HUES48 (cell line): ENCODE data around the gene USP24.

Source experiments
- H3K27ac ChIP-seq: one replicate; pipeline ENCODE4 v1.7.0; 2013; ENCODE audit warnings: low read depth, low read length, inconsistent platforms
- H3K27me3 ChIP-seq: 2 replicates; pipeline ENCODE4 v1.6.1; 2013; ENCODE audit warnings: mild to moderate bottlenecking, low read length; ENCODE audit not compliant: control insufficient read depth, insufficient read depth
- H3K36me3 ChIP-seq: 2 replicates; pipeline ENCODE4 v1.6.1; 2013; ENCODE audit warnings: low read length; ENCODE audit not compliant: control insufficient read depth, insufficient read depth
- H3K4me1 ChIP-seq: 2 replicates; pipeline ENCODE4 v1.6.1; 2013; ENCODE audit warnings: mild to moderate bottlenecking, low read length; ENCODE audit not compliant: control insufficient read depth, insufficient read depth
- H3K4me3 ChIP-seq: 2 replicates; pipeline ENCODE4 v1.5.1; 2013; ENCODE audit warnings: mild to moderate bottlenecking, low read depth, low read length
- H3K9ac ChIP-seq: 2 replicates; pipeline ENCODE4 v1.6.1; 2013; ENCODE audit warnings: mild to moderate bottlenecking, low read depth, low read length, moderate library complexity
- H3K9me3 ChIP-seq: 2 replicates; pipeline ENCODE4 v1.6.1; 2013; ENCODE audit warnings: low read length; ENCODE audit not compliant: control insufficient read depth, insufficient read depth

USP24 gene

GRCh38 chr1:55140546-55140983 is 74.6 kb downstream of the USP24 start:
- Histone ChIP-seq H3K27ac (peak overlapping the region; percentile 36), H3K9ac (no peak overlapping the region), H3K9me3 (no peaks in the 10 kb centered on the region), H3K4me1 (peaks cover 3% of the 10 kb centered on the region; the same call in 1 of the 2 replicates), H3K36me3 (peaks cover 88% of the 10 kb centered on the region), H3K27me3 (no peaks in the 10 kb centered on the region), H3K4me3 (no peak overlapping the region)

DNA sequence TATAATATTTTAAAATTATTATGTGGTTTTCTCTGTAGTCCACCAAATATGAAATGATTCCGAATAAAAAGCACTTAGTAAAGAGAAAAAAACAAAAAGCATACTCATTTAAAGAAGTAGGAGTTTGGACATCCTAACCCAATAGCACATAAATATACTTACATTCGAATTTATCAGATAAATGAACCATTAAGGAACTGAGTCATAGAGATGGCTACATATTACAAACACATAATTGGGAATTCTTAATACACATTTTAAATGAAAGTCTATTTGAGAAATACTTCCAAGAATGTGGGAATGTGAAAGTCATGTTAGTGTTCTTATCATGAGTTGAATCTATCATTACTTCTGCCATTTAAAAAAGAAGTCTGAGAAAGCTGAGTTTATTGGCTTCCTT is 75.0 kb downstream of the USP24 start:
- H3K27ac ChIP-seq = peak overlapping the region; percentile 36
- H3K27me3 ChIP-seq = no peaks in the 10 kb centered on the region
- H3K9me3 ChIP-seq = no peaks in the 10 kb centered on the region
- H3K9ac ChIP-seq = no peak overlapping the region
- no peak overlapping the region for H3K4me3 ChIP-seq
- peaks cover 3% of the 10 kb centered on the region; the same call in 1 of the 2 replicates for H3K4me1 ChIP-seq
- peaks cover 88% of the 10 kb centered on the region for H3K36me3 ChIP-seq

- Histone ChIP-seq H3K36me3 (peaks cover 96% of the 10 kb centered on the region), H3K9me3 (no peaks in the 10 kb centered on the region), H3K27me3 (no peaks in the 10 kb centered on the region), H3K27ac (no peak overlapping the region), H3K9ac (no peak overlapping the region), H3K4me1 (peaks cover 3% of the 10 kb centered on the region; the same call in 1 of the 2 replicates), H3K4me3 (no peak overlapping the region)
Observed at GRCh38 chr1:55138823-55139222, 76.3 kb downstream of the USP24 start.

DNA sequence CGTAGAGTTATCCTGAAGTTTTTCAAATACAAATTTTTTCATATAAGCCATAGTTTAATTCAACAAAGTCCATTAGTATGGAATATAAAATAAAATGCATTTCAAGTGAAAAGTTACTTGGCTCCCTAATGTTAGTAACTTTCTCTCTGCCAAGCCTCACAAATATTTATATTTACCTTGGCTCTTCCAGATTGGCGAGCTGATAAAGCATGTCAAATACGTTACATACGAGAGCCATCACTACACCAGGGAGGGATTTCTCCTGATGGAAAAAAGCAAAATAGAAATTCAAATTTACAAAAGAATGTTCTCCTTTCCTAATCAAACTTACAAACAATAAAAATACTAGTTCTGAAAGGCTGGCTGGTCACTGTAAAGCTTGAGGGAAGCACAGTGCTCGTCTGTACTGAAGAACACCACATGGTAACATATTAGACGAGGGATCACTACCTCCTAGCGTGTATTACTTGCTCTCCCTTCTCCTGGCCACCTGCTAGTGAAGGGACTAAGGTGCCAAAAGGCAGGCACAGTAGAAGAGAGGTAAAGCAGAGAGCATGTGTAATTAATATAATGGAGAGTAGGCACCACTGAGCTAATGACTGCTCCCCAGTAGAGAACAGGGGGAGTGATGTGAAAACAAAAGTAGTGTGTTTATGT is 80.9 kb downstream of the USP24 start:
- H3K27me3 ChIP-seq = no peaks in the 10 kb centered on the region
- H3K4me3 ChIP-seq = no peak overlapping the region
- no peak overlapping the region for H3K9ac ChIP-seq
- H3K27ac ChIP-seq = no peak overlapping the region
- peaks cover 100% of the 10 kb centered on the region for H3K36me3 ChIP-seq
- no peaks in the 10 kb centered on the region for H3K4me1 ChIP-seq
- no peaks in the 10 kb centered on the region for H3K9me3 ChIP-seq

GRCh38 chr1:55131801-55132200 is 83.4 kb downstream of the USP24 start:
- Histone ChIP-seq H3K27ac (no peak overlapping the region), H3K4me1 (no peaks in the 10 kb centered on the region), H3K27me3 (no peaks in the 10 kb centered on the region), H3K4me3 (no peak overlapping the region), H3K9ac (no peak overlapping the region), H3K36me3 (peaks cover 93% of the 10 kb centered on the region), H3K9me3 (no peaks in the 10 kb centered on the region)

- Histone ChIP-seq H3K9me3 (no peaks in the 10 kb centered on the region), H3K36me3 (peaks cover 93% of the 10 kb centered on the region), H3K27ac (no peak overlapping the region)
Observed at GRCh38 chr1:55131218-55131617, 83.9 kb downstream of the USP24 start.

DNA sequence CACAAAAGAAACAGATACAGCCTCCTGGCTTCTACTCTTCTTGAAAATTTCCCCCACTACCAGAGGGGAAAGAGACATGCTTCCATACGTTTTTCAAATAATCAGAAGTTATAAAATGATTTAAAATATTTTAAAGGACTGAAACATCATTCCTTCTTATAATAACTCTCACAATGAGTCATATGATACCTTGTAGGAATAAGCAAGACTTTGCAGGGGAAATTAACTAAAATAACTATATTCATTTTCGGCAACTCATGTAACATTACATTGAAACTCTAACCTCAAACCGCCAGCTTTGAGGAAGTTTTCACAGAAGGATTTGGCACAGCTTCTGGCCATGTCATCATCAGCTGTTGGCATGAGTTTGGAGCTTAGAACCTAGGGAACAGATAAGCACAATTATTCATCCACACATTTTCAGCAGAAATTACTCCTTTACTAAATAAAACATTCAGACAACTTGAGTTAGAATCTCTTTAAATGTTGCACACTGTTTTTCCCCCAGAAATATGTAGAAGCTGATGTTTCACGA is 85.9 kb downstream of the USP24 start:
- Histone ChIP-seq H3K9me3 (no peaks in the 10 kb centered on the region), H3K9ac (no peak overlapping the region), H3K4me3 (no peak overlapping the region), H3K27me3 (no peaks in the 10 kb centered on the region), H3K27ac (no peak overlapping the region), H3K36me3 (peaks cover 91% of the 10 kb centered on the region), H3K4me1 (no peaks in the 10 kb centered on the region)

More at GRCh38 chr1:55131218-55131617, 83.9 kb downstream of the USP24 start:
- no peak overlapping the region for H3K9ac ChIP-seq
- H3K4me3 ChIP-seq = no peak overlapping the region
- H3K27me3 ChIP-seq = no peaks in the 10 kb centered on the region
- H3K4me1 ChIP-seq = no peaks in the 10 kb centered on the region

DNA sequence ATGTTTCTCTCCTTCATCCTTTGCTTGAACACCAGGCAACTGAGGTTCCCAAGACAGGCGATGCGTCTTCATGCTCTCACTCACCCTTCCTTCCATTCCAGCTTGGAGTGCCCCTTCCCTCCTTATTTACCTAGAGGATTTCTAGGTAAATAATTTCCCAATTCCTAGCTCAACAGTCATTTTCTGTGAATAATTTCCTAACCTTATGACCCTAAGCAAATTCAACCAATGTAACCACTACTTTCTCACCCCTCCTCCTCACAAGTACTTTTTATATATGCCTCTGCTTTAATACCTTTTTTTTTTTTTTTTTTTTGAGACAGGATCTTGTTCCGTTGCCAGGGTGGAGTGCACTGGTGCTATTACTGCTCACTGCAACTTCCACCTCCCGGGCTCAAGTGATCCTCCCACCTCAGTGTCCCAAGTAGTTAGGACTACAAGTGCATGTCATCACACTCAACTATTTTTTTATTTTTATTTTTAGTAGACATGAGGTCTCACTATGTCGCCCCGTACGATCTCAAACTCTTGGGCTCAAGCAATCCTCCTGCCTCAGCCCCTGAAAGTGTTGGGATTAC is 86.7 kb downstream of the USP24 start:
- Histone ChIP-seq H3K9ac (no peak overlapping the region), H3K4me3 (no peak overlapping the region), H3K36me3 (peaks cover 91% of the 10 kb centered on the region)

GRCh38 chr1:55127827-55128343 is 87.3 kb downstream of the USP24 start:
- H3K4me1 ChIP-seq = no peaks in the 10 kb centered on the region
- H3K27ac ChIP-seq = no peak overlapping the region
- no peaks in the 10 kb centered on the region for H3K27me3 ChIP-seq
- no peak overlapping the region for H3K9ac ChIP-seq
- no peak overlapping the region for H3K4me3 ChIP-seq
- H3K36me3 ChIP-seq = peaks cover 91% of the 10 kb centered on the region
- no peaks in the 10 kb centered on the region for H3K9me3 ChIP-seq

More for the DNA sequence above, 86.7 kb downstream of the USP24 start:
- Histone ChIP-seq H3K9me3 (no peaks in the 10 kb centered on the region), H3K4me1 (no peaks in the 10 kb centered on the region), H3K27ac (no peak overlapping the region), H3K27me3 (no peaks in the 10 kb centered on the region)

GRCh38 chr1:55124470-55124869 is 90.7 kb downstream of the USP24 start:
- Histone ChIP-seq H3K36me3 (peaks cover 91% of the 10 kb centered on the region), H3K4me1 (no peaks in the 10 kb centered on the region)

DNA sequence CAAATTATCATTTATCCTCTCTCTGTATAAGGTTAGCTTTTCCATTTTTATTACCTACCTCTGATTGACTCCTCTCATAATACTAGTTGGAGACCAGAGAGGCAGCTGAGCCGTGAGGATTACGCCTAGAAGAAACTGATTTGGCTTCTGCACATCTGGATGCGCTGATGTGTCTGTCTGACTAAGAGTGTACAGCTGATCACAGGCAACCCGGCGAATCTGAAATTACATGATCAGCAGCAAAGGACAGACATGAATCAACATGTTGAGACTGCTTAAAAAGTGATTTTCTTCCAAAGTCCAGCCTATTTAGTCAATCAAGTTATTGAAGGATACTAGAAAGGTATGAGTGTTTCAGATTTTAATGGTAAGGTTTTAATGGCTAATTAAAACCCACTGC is 94.6 kb downstream of the USP24 start:
- peaks cover 82% of the 10 kb centered on the region for H3K36me3 ChIP-seq
- no peaks in the 10 kb centered on the region for H3K9me3 ChIP-seq
- H3K9ac ChIP-seq = no peak overlapping the region
- no peak overlapping the region for H3K4me3 ChIP-seq
- H3K27ac ChIP-seq = no peak overlapping the region
- no peaks in the 10 kb centered on the region for H3K27me3 ChIP-seq
- H3K4me1 ChIP-seq = no peaks in the 10 kb centered on the region

More at GRCh38 chr1:55124470-55124869, 90.7 kb downstream of the USP24 start:
- H3K4me3 ChIP-seq = no peak overlapping the region
- no peaks in the 10 kb centered on the region for H3K27me3 ChIP-seq
- H3K9ac ChIP-seq = no peak overlapping the region
- no peak overlapping the region for H3K27ac ChIP-seq
- H3K9me3 ChIP-seq = no peaks in the 10 kb centered on the region
